HFFc6 (cell line): Measurements from ENCODE around the gene KIF1C. TPM values are rescaled to one million over a fixed set of nuclear protein-coding genes. Genes with fewer than 3 reads are reported as not detected.
A peak's percentile ranks its signal among the peaks of the same experiment; 100 is the strongest.

Experiments
- DNase-seq: peaks from one replicate; pipeline ENCODE4 v3.0.0-alpha.2; 2018
- H3K27ac Mint-ChIP-seq: 2 replicates; pipeline ENCODE4 v1.8.0; 2020; ENCODE audit warnings: mild to moderate bottlenecking, mixed read lengths
- H3K27me3 Mint-ChIP-seq: 2 replicates; pipeline ENCODE4 v1.8.0; 2021; ENCODE audit warnings: mild to moderate bottlenecking, moderate library complexity, mixed read lengths; ENCODE audit not compliant: insufficient read depth
- H3K36me3 Mint-ChIP-seq: 2 replicates; pipeline ENCODE4 v1.8.0; 2021; ENCODE audit warnings: low read depth, mixed read lengths
- H3K4me1 Mint-ChIP-seq: 2 replicates; pipeline ENCODE4 v1.8.0; 2020; ENCODE audit warnings: low read depth, mixed read lengths
- H3K4me3 Mint-ChIP-seq: 2 replicates; pipeline ENCODE4 v1.8.0; 2020; ENCODE audit warnings: mild to moderate bottlenecking, moderate library complexity, mixed read lengths
- H3K9me3 Mint-ChIP-seq: 2 replicates; pipeline ENCODE4 v1.8.0; 2020; ENCODE audit warnings: mild to moderate bottlenecking, mixed read lengths
- total RNA-seq, 6 experiments: library from RNA; stranded (reverse); fragmentation: NEBNext Ultra II Directional; extraction: Animal tissue kit (Norgen Biotek cat#: 25700); gene quantifications; 2 replicates in 1 of 6; 3 replicates in 5 of 6; pipeline ENCODE4 v1.2.3, GENCODE V29; 2021
- TF ChIP-seq, protein P1 (sequence below): fragments of 200-600 bp; sonication (generic); IDR thresholded peaks from 2 replicates; pipeline ENCODE4 v1.5.0; 2021; ENCODE audit warnings: antibody characterized with exemption, mild to moderate bottlenecking

Gene KIF1C
- total RNA-seq, 6 experiments from 2014 or later = 174 to 200 (median 178) TPM

DNA sequence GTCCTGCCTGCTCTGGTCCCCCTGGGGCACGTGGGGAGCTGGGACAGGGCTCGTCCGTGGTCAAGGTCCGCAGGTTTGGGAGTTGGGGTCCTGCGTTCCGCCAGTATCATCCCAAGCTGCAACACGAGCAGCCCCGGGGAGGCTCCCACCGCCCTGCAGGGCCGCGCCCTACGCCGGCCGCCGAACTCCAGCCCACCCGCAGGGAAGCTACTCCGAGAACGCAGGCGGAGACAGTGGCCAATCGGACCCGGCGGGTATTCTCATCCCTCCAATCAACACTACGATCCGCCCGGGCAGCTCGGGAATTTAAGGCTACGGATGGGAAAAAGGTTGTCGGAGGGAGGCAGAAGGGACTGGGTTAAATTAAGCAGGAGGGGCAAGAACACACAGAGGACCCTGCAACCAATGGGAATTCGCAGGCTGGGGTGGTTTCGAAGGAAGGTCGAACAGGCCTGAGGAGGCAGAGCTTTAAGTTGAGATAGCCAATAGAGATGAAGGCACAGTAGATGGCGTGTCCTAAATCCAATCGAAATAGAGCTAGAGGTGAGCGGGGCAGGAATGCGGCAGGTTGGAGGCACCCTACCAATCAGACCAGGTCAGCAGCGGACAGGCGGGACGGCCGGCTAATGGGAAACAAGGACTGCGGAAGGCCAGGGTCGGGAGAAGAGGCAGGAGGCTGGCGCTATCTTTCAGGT is 30.8 kb upstream of the KIF1C start:
- H3K27me3 Mint-ChIP-seq = peaks cover 18% of the 10 kb centered on the region
- peaks cover 15% of the 10 kb centered on the region for H3K4me1 Mint-ChIP-seq
- H3K4me3 Mint-ChIP-seq = no peak overlapping the region
- no peak overlapping the region for H3K27ac Mint-ChIP-seq
- H3K9me3 Mint-ChIP-seq = peaks cover 4% of the 10 kb centered on the region; the same call in 1 of the 2 replicates
- DNase-seq = peak; percentile 100
- TF ChIP-seq, protein P1, sequence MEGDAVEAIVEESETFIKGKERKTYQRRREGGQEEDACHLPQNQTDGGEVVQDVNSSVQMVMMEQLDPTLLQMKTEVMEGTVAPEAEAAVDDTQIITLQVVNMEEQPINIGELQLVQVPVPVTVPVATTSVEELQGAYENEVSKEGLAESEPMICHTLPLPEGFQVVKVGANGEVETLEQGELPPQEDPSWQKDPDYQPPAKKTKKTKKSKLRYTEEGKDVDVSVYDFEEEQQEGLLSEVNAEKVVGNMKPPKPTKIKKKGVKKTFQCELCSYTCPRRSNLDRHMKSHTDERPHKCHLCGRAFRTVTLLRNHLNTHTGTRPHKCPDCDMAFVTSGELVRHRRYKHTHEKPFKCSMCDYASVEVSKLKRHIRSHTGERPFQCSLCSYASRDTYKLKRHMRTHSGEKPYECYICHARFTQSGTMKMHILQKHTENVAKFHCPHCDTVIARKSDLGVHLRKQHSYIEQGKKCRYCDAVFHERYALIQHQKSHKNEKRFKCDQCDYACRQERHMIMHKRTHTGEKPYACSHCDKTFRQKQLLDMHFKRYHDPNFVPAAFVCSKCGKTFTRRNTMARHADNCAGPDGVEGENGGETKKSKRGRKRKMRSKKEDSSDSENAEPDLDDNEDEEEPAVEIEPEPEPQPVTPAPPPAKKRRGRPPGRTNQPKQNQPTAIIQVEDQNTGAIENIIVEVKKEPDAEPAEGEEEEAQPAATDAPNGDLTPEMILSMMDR = no peak
- H3K36me3 Mint-ChIP-seq = peaks cover 24% of the 10 kb centered on the region

DNA sequence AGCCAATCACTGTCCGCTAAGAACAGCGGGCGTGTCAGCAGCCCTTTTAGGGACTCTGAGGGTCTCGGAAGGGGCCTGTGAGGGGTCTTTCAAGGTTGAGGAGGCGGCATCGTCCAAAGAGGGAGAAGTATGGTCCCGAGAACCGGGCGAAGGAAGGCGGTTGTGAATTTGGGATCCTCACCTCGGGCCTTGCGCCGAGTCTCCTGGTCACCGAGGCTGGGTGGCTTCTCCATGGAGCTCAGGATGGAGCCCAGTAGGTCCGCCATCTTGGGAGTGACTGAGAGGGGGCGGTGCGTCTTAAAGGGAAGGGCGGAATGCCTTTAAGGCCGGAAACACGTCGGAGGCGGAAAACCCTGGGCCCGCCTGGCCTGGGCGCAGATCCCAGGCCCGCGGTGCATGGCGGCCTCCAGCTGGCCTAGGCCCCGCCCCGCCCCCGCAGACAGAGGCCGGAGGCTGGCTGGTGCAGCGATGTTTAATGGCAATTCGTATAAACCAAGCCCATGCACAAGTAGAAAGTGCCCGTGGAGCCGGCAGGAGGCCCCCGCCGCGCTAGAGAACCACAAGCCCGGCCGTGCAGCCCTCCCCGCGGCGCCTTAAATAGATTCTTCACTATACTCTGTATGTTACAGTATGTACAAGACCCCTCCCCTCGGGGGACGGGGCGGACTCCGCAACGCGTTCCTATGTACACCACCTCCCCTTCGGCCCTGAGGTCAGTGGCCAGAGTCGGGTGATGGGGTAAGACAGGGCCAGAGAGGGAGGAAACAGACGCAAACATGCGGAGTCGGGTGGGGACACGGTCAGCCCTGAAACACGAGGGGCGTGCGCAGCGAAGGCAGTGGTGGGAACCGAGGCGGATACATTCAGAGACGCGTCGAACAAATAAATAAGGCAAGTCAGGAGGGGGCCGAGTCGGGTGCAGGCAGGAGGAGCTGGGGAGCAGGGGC is 29.9 kb upstream of the KIF1C start, which contains the start of gene SPAG7:
SPAG7 (minus strand) TSS at position 279 of the 947 bp plus-strand sequence; CDS start at position 266, 13 bp downstream.
- H3K27me3 Mint-ChIP-seq = peaks cover 18% of the 10 kb centered on the region
- H3K4me1 Mint-ChIP-seq = peaks cover 15% of the 10 kb centered on the region
- no peak within 1 kb of the TSS for H3K27ac Mint-ChIP-seq
- peak; percentile 92 for DNase-seq
- peaks cover 29% of the 10 kb centered on the region for H3K36me3 Mint-ChIP-seq
- TF ChIP-seq, protein P1 = peak; percentile 43
- H3K9me3 Mint-ChIP-seq = peaks cover 4% of the 10 kb centered on the region; the same call in 1 of the 2 replicates
- no peak within 1 kb of the TSS for H3K4me3 Mint-ChIP-seq

GRCh38 chr17:4968486-4969046 is 29.2 kb upstream of the KIF1C start:
- H3K27me3 Mint-ChIP-seq = peaks cover 18% of the 10 kb centered on the region

DNA sequence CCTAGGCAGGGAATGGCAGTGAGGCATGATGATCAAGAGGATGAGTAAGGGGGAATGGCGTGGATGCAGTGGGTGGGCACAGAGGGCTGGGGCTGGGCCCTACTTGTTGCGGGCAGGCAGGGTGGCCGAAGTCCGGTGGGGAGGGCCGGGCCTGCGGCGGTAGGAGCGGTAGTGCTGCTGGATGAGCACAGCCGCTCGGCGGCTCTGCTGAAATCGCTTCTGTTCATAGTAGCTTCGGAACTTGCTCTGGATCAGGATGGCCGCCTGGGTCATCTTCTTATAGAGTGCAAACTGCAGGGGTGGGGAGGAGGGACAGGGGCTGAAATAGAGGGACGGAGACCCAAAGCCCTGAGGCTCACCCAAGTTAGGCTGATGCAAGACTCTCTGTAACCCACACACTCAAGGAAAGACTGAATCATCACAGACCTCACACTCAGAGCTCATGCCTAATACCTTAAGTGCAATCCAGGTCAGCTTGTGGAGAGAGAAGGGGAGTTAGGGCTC is 28.7 kb upstream of the KIF1C start:
- Mint-ChIP-seq H3K9me3 (peaks cover 4% of the 10 kb centered on the region; the same call in 1 of the 2 replicates), H3K27ac (no peak overlapping the region), H3K36me3 (peaks cover 34% of the 10 kb centered on the region), H3K27me3 (peaks cover 16% of the 10 kb centered on the region), H3K4me1 (peaks cover 15% of the 10 kb centered on the region), H3K4me3 (no peak overlapping the region)
- TF ChIP-seq, protein P1 = no peak
- DNase-seq = peak; percentile 89

More at GRCh38 chr17:4968486-4969046, 29.2 kb upstream of the KIF1C start:
- H3K4me1 Mint-ChIP-seq = peaks cover 15% of the 10 kb centered on the region
- no peak overlapping the region for H3K27ac Mint-ChIP-seq
- H3K4me3 Mint-ChIP-seq = no peak overlapping the region
- no peak for DNase-seq
- peaks cover 30% of the 10 kb centered on the region for H3K36me3 Mint-ChIP-seq
- TF ChIP-seq, protein P1 = no peak
- peaks cover 4% of the 10 kb centered on the region; the same call in 1 of the 2 replicates for H3K9me3 Mint-ChIP-seq

- peak; percentile 57 for DNase-seq
These were observed 28.1 kb upstream of the KIF1C start for GRCh38 chr17:4969551-4970173.

More at GRCh38 chr17:4969551-4970173, 28.1 kb upstream of the KIF1C start:
- Mint-ChIP-seq H3K9me3 (peaks cover 4% of the 10 kb centered on the region; the same call in 1 of the 2 replicates), H3K36me3 (peaks cover 34% of the 10 kb centered on the region), H3K27me3 (peaks cover 13% of the 10 kb centered on the region), H3K4me3 (no peak overlapping the region), H3K4me1 (peaks cover 15% of the 10 kb centered on the region), H3K27ac (no peak overlapping the region)
- TF ChIP-seq, protein P1 = no peak
